H1 (cell line): ENCODE measurements around the gene SDR39U1. TPM values are rescaled to one million over a fixed set of nuclear protein-coding genes. Genes with fewer than 3 reads are reported as not detected.
A peak's percentile ranks its signal among the peaks of the same experiment; 100 is the strongest.

ENCODE experiments used
- KDM4A ChIP-seq: IDR thresholded peaks from one replicate; pipeline ENCODE4 v1.7.1; 2012; ENCODE audit warnings: low read depth, mild to moderate bottlenecking, moderate library complexity, low read length, inconsistent platforms; ENCODE audit not compliant: severe bottlenecking
- SIN3A ChIP-seq, 2 experiments: IDR thresholded peaks in 1 of 2; conservative IDR thresholded peaks in 1 of 2; 2 replicates each; pipeline ENCODE4 v1.6.1; 2011 to 2012; ENCODE audit warnings: low read length in 2 of 2, improper control_type of control experiment in 1 of 2, low read depth in 1 of 2, mild to moderate bottlenecking in 1 of 2
- polyA plus RNA-seq, 7 experiments: library from polyadenylated mRNA; depleted of rRNA in 3 of 7; stranded (reverse) in 5 of 7; unstranded in 2 of 7; fragments of >200 nt in 5 of 7; fragments of 200-250 nt in 2 of 7; gene quantifications; 1 replicate in 5 of 7; 2 replicates in 1 of 7; 4 replicates in 1 of 7; pipeline versions ENCODE4 v1.2.1 to v1.2.3, GENCODE V29; 2011 to 2013; ENCODE audit warnings: missing spikeins in 2 of 7, mixed read lengths in 2 of 7
- total RNA-seq: library from RNA; stranded (reverse); fragmentation: NEBNext Ultra II Directional; extraction: Animal tissue kit (Norgen Biotek cat#: 25700); gene quantifications from 2 replicates; pipeline ENCODE4 v1.2.1, GENCODE V29; 2021

SDR39U1 gene
- total and polyA plus RNA-seq, 2 of the 8 experiments (the other 6 are each of a cell fraction or from before 2014, with no cell fraction given): 46.7 to 98.8 TPM

- TF ChIP-seq SIN3A (conservative IDR thresholded peaks at IDR 0.05 in 1 of 2, IDR thresholded peaks at IDR 0.05 in 1 of 2; ENCODE audit: low read depth in 1 of 2, low read length in 2 of 2) (peak in 1 of 2 experiments; percentile 64; a peak in 1 of 4 replicates), KDM4A (peak; percentile 32)
Observed at GRCh38 chr14:24429395-24430142, 13.0 kb downstream of the SDR39U1 start, which contains the start of the genes CBLN3 and KHNYN (continued).
